Measurements from ENCODE around the gene DPF3. TPM values are rescaled to one million over a fixed set of nuclear protein-coding genes. Genes with fewer than 3 reads are reported as not detected.

The DPF3 gene
- total RNA-seq, 1 donor from 2014 or later, result 1.3 TPM

DNA sequence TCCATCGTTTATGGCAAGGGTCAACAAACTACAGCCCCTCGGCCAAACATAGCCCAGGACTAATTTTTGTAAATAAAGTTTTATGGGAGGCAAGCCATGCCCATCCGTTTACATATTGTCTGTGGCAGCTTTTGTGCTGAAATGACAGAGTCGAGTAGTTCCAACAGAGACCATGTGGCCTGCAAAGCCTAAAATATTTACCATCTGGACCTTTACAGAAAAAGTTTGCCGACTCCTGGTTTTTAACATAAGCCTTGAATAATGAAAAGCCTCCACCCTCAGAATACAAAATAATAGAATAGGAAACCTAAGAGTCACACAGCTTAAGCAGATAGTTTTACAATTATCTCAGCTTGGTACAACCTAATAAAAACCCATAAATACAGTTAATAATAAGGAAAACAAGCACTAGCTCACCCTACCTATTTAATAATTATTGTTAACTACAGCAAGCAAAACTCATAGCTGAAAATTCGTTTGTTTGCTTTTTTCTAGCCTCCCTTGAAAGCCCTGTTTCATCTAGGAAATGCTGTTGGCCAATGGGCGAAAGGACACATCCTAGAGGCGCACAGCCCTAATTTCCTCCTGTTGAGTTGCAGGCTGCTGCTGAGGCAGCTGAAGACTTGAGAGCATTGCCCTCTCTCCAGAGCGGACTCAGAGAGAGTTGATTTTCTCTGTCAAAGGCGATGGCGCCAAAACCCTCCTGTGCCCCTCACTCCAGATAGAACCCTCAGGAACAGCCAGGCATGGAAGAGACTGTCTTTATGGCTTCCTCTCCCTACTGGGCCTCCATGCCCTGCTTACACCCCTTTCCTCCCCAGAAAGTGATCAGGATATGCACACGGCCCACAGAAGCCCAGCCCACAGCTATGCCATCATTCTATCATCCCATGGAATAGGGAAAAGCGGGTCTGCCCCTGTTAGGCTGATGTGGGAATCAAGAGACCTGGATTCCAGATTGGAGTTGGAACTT is 107.2 kb downstream of the DPF3 start:
- no peak for DNase-seq (ENCODE audit: low read depth, low spot score)
- Mint-ChIP-seq H3K4me3 (no peak overlapping the region), H3K27ac (ENCODE audit: unreplicated experiment) (no peak overlapping the region), H3K9me3 (peaks cover 3% of the 10 kb centered on the region), H3K4me1 (peaks cover 32% of the 10 kb centered on the region), H3K36me3 (ENCODE audit: low read depth) (no peaks in the 10 kb centered on the region), H3K27me3 (ENCODE audit: low read depth) (no peaks in the 10 kb centered on the region)
- TF ChIP-seq, protein P1, sequence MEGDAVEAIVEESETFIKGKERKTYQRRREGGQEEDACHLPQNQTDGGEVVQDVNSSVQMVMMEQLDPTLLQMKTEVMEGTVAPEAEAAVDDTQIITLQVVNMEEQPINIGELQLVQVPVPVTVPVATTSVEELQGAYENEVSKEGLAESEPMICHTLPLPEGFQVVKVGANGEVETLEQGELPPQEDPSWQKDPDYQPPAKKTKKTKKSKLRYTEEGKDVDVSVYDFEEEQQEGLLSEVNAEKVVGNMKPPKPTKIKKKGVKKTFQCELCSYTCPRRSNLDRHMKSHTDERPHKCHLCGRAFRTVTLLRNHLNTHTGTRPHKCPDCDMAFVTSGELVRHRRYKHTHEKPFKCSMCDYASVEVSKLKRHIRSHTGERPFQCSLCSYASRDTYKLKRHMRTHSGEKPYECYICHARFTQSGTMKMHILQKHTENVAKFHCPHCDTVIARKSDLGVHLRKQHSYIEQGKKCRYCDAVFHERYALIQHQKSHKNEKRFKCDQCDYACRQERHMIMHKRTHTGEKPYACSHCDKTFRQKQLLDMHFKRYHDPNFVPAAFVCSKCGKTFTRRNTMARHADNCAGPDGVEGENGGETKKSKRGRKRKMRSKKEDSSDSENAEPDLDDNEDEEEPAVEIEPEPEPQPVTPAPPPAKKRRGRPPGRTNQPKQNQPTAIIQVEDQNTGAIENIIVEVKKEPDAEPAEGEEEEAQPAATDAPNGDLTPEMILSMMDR (conservative IDR thresholded peaks at IDR 0.05), result no peak

DNA sequence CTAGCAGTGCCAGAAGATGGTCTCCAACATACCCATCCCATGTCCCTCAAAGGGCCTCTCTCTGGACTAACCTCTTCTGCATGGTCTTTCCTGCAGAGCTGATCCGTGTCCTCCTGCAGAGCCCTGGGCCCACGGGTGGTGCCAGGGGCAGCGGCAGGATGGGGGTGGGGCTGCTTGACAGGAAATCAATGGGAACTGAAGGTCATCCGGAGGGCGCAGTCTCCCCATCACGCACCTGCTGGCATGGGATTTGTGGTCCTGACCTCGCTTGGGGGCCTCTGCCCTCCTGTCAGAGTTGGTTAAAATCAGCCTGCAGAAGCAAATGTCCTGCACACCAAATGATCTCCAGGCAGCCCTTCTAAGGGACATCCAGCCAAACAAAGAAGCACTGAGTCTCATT is 110.2 kb downstream of the DPF3 start:
- DNase-seq (ENCODE audit: low read depth, low spot score), result no peak
- H3K4me1 Mint-ChIP-seq, result peaks cover 22% of the 10 kb centered on the region
- H3K4me3 Mint-ChIP-seq, result no peak overlapping the region
- H3K9me3 Mint-ChIP-seq, result peaks cover 3% of the 10 kb centered on the region
- TF ChIP-seq, protein P1 (conservative IDR thresholded peaks at IDR 0.05), result no peak
- peak overlapping the region; percentile 27 for H3K27ac Mint-ChIP-seq (ENCODE audit: unreplicated experiment)
- H3K27me3 Mint-ChIP-seq (ENCODE audit: low read depth), result no peaks in the 10 kb centered on the region
- H3K36me3 Mint-ChIP-seq (ENCODE audit: low read depth), result no peaks in the 10 kb centered on the region

DNA sequence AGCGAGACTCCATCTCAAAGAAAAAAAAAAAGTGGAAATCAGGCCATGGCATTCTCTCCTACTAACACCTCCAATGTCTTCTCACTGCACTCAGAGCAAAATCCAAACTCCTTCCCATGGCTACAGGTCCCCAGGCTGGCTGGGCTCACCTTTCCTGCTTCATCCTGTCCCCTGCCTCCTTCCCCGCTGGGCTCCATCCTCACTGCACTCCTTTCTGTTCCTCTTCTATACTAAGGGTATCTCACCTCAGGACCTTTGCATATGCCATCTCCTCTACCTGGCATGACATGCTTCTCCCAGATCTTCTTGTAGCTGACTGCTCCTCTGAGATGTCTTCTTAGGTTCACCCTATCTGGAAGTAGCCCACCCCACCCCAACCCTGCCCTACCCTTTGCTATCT is 111.1 kb downstream of the DPF3 start:
- peaks cover 3% of the 10 kb centered on the region for H3K9me3 Mint-ChIP-seq
- no peak overlapping the region for H3K27ac Mint-ChIP-seq (ENCODE audit: unreplicated experiment)
- peaks cover 17% of the 10 kb centered on the region for H3K4me1 Mint-ChIP-seq
- no peak for DNase-seq (ENCODE audit: low read depth, low spot score)
- no peaks in the 10 kb centered on the region for H3K36me3 Mint-ChIP-seq (ENCODE audit: low read depth)
- TF ChIP-seq, protein P1 (conservative IDR thresholded peaks at IDR 0.05), result no peak
- no peaks in the 10 kb centered on the region for H3K27me3 Mint-ChIP-seq (ENCODE audit: low read depth)
- no peak overlapping the region for H3K4me3 Mint-ChIP-seq

DNA sequence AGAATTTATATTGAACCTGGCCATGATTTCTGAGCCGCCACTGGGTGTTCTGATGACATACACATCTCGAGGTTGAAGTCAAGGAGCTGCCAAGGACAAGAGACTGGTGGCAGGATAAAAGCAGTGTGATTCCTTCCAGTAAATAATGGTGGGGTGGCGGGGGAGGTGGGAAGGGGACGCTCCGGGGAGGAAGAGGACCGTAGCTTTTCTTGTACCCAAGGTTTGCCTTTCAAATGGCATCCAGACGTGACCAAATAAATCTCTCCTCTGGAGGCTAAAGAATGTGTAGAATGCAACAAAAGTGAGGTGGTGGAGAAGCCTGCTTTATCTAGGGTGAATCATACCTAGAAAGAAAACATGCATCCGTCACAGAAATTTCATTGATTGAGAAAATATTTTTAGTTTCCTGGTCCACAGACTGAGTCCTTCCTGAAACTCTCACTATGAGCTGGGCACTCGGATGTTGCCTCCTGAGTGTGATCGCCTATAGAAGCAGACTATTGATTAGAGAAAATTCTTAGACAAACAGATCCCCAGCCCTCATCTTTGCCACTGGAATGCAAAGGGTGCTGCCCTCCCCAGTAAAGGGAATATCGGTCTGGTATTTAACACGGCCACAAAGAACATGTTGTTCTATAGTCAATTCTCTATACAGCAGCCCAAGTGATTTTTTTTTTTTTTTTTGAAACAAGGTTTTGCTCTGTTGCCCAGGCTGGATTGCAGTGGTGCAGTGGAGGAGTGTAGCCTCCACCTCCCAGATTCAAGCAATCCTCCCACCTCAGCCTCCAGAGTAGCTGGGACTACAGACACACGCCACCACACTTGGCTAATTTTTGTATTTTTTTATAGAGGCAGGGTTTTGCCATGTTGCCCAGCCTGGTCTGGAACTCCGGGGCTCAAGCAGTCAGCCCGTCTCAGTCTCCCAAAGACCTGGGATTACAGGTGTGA is 112.1 kb downstream of the DPF3 start:
- DNase-seq (ENCODE audit: low read depth, low spot score), result no peak
- no peaks in the 10 kb centered on the region for H3K36me3 Mint-ChIP-seq (ENCODE audit: low read depth)
- TF ChIP-seq, protein P1 (conservative IDR thresholded peaks at IDR 0.05), result no peak
- no peaks in the 10 kb centered on the region for H3K27me3 Mint-ChIP-seq (ENCODE audit: low read depth)
- peak overlapping the region; percentile 36 for H3K27ac Mint-ChIP-seq (ENCODE audit: unreplicated experiment)
- peaks cover 17% of the 10 kb centered on the region for H3K4me1 Mint-ChIP-seq
- H3K4me3 Mint-ChIP-seq, result no peak overlapping the region
- H3K9me3 Mint-ChIP-seq, result peaks cover 3% of the 10 kb centered on the region

DNA sequence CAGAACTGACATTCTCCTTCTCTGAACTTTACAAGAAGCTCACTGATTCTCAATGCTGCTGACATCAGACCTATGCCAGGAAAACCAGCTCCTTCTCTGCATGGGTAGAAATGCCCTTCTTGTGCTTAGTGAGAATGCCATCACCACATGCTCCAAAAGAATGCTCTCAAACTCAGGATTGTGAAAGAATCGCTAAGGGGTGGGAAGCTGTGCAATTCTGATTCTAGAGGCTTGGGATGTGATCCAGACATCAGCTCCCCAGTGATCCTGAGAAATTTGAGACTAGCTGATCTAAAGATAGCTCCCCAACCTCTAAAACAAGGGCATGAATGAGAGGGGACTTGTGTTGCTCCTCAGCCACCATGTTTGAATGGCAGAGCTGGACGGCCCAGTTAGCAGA is 113.2 kb downstream of the DPF3 start:
- TF ChIP-seq, protein P1 (conservative IDR thresholded peaks at IDR 0.05), result no peak
- peaks cover 17% of the 10 kb centered on the region for H3K4me1 Mint-ChIP-seq
- H3K27ac Mint-ChIP-seq (ENCODE audit: unreplicated experiment), result no peak overlapping the region
- no peak for DNase-seq (ENCODE audit: low read depth, low spot score)
- no peaks in the 10 kb centered on the region for H3K36me3 Mint-ChIP-seq (ENCODE audit: low read depth)
- no peak overlapping the region for H3K4me3 Mint-ChIP-seq
- peaks cover 3% of the 10 kb centered on the region for H3K9me3 Mint-ChIP-seq
- H3K27me3 Mint-ChIP-seq (ENCODE audit: low read depth), result no peaks in the 10 kb centered on the region
